NB4 (cell line): Measurements from ENCODE around the gene CASP8AP2.

ENCODE experiments used
- DNase-seq: peaks from one replicate; pipeline ENCODE4 v3.0.0; 2010; ENCODE audit warnings: low read depth
- H3K4me3 ChIP-seq: one replicate; pipeline ENCODE4 v1.5.1; 2011; ENCODE audit warnings: mild to moderate bottlenecking, low read depth, low read length, moderate library complexity
- CTCF ChIP-seq: IDR thresholded peaks from one replicate; pipeline ENCODE4 v1.5.1; 2012; ENCODE audit warnings: low read depth, low read length
- MAX ChIP-seq: IDR thresholded peaks from 2 replicates; pipeline ENCODE4 v1.6.1; 2011; ENCODE audit warnings: low read depth, low read length
- MYC ChIP-seq: IDR thresholded peaks from 2 replicates; pipeline ENCODE4 v1.6.1; 2011; ENCODE audit warnings: low read depth, low read length
- POLR2A ChIP-seq: IDR thresholded peaks from 2 replicates; pipeline ENCODE4 v1.6.1; 2011; ENCODE audit warnings: mild to moderate bottlenecking; ENCODE audit not compliant: insufficient read length; ENCODE audit errors: extremely low read depth

The CASP8AP2 gene

GRCh38 chr6:89916136-89916920 lies 86.6 kb downstream of the CASP8AP2 start:
- DNase-seq, result no peak
- no peak overlapping the region for H3K4me3 ChIP-seq
- TF ChIP-seq CTCF, result no peak
- TF ChIP-seq MAX, result no peak
- no peak for TF ChIP-seq MYC
- TF ChIP-seq POLR2A, result no peak

- no peak for TF ChIP-seq MAX
- TF ChIP-seq CTCF, result no peak
- no peak for TF ChIP-seq MYC
- no peak for TF ChIP-seq POLR2A
- no peak overlapping the region for H3K4me3 ChIP-seq
- DNase-seq, result no peak
These were observed 87.5 kb downstream of the CASP8AP2 start for GRCh38 chr6:89917216-89917615.

GRCh38 chr6:89917801-89918366 lies 88.2 kb downstream of the CASP8AP2 start:
- H3K4me3 ChIP-seq, result no peak overlapping the region
- DNase-seq, result no peak
- TF ChIP-seq MYC (no peak), POLR2A (no peak), MAX (no peak), CTCF (no peak)
